ENCODE results near the gene USO1.
"Not testable (repeated sequence)": the region's sequence is repeated elsewhere in the genome, so short reads cannot be mapped to it uniquely, and the experiment has no call there.

USO1 gene, protein sequence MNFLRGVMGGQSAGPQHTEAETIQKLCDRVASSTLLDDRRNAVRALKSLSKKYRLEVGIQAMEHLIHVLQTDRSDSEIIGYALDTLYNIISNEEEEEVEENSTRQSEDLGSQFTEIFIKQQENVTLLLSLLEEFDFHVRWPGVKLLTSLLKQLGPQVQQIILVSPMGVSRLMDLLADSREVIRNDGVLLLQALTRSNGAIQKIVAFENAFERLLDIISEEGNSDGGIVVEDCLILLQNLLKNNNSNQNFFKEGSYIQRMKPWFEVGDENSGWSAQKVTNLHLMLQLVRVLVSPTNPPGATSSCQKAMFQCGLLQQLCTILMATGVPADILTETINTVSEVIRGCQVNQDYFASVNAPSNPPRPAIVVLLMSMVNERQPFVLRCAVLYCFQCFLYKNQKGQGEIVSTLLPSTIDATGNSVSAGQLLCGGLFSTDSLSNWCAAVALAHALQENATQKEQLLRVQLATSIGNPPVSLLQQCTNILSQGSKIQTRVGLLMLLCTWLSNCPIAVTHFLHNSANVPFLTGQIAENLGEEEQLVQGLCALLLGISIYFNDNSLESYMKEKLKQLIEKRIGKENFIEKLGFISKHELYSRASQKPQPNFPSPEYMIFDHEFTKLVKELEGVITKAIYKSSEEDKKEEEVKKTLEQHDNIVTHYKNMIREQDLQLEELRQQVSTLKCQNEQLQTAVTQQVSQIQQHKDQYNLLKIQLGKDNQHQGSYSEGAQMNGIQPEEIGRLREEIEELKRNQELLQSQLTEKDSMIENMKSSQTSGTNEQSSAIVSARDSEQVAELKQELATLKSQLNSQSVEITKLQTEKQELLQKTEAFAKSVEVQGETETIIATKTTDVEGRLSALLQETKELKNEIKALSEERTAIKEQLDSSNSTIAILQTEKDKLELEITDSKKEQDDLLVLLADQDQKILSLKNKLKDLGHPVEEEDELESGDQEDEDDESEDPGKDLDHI

GRCh38 chr4:75724066-75724866, at the start of gene USO1:
TSS of gene USO1 (plus strand) at chr4:75724577. CDS start at chr4:75724820, 243 bp downstream.
- DNase-seq, result peak; percentile 93

DNA sequence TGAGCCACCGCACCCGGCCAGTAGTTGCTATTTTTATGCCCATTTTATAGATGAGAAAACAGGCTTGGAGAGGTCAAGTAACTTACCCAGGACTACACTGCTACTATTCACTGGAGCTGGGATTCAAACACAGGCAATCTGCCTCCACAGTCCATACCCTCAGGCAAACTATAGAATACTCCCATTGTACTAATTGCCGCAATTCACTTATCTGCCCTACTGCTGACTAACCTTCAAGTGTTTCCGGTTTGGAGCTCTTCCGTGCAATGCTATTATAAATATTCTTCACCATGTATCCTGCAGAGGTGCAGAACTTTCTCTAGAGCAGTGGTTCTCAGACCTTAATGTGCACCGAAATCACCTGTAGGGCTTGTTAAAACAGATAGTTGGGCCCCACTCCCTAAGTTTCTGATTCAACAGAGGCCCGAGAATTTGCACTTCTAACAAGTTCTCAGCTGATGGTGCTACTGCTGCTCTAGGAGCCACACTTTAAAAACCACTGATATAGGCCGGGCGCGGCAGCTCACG, 49.3 kb upstream of the USO1 start:
- DNase-seq, result no peak

- DNase-seq, result no peak
Measured at GRCh38 chr4:75678473-75678872, 45.9 kb upstream of the USO1 start.

- no peak for DNase-seq
Measured at GRCh38 chr4:75678965-75679364, 45.4 kb upstream of the USO1 start.

GRCh38 chr4:75679876-75680575, 44.4 kb upstream of the USO1 start:
- DNase-seq, result no peak

GRCh38 chr4:75683482-75684155, 40.8 kb upstream of the USO1 start:
- DNase-seq, result no peak

- no peak for DNase-seq
Measured at GRCh38 chr4:75685546-75686189, 38.7 kb upstream of the USO1 start.

GRCh38 chr4:75686346-75686745, 38.0 kb upstream of the USO1 start:
- no peak for DNase-seq

DNA sequence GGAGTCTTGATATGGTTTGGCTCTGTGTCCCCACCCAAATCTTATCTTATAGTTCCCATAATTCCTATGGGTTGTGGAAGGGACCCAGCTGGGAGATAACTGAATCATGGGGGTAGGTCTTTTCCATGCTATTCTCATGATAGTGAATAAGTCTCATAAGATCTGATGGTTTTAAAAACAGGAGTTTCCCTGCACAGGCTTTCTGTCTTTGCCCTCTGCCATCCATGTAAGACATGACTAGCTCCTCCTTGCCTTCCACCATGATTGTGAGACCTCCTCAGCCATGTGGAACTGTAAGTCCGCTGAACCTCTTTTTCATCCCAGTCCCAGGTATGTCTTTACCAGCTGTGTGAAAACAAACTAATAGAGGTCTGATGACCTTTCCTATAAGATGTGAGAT, 37.3 kb upstream of the USO1 start:
- DNase-seq, result not testable (repeated sequence)

DNA sequence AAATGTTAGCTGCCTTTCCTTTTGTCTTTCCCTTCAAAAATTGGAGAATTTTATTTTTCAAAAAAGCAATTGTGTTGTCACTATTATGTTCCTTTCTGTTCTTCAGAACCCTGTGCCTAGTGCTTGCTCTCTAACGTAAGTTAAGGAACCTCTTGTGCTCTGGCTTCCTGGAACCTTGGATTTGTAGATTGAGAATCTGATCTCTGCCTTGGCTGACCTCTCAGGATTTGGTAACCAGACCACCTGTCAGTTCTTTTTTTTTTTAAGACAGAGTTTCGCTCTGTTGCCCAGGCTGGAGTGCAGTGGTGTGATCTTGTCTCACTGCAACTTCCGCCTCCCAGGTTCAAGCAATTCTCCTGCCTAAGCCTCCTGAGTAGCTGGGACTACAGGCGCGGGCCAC, 32.3 kb upstream of the USO1 start:
- DNase-seq, result not testable (repeated sequence)

DNA sequence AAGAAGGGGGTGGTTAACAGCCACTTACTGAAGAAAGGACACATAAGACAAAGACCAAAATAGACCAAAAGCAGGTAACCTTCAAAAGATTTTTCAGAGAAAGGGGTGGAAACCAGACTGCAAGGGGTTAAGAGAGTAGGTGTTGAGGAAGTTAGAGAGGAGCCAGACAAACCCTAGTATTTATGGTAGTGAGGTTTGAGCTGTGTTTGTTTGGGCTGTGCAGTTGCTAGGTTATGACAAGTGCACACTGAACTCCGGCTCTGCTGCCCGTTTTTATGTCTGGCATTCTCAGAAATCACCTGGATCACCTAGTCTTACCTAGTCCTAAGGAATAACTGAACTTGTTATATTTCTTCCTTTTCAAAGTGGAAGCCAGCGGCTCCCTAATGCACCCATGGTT, 28.3 kb upstream of the USO1 start:
- no peak for DNase-seq

DNA sequence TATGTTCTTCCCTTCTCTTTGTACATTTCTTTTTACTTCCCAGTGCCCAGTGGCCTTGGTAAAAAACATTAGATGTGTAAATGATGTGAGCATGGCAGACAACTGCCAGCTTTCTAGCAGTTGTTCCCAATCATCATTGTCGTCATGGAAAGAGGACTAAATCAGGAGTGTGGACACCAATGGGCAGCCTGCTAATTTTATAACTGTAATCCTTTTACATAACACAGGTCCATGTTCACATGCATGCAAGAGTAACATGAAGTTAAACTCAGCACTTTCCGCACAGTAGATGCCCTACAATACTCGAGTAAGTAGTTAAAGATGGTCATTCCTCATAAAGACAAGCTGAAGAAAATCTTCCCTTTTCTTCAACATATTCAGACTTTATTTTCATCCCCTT, 27.8 kb upstream of the USO1 start:
- no peak for DNase-seq

DNA sequence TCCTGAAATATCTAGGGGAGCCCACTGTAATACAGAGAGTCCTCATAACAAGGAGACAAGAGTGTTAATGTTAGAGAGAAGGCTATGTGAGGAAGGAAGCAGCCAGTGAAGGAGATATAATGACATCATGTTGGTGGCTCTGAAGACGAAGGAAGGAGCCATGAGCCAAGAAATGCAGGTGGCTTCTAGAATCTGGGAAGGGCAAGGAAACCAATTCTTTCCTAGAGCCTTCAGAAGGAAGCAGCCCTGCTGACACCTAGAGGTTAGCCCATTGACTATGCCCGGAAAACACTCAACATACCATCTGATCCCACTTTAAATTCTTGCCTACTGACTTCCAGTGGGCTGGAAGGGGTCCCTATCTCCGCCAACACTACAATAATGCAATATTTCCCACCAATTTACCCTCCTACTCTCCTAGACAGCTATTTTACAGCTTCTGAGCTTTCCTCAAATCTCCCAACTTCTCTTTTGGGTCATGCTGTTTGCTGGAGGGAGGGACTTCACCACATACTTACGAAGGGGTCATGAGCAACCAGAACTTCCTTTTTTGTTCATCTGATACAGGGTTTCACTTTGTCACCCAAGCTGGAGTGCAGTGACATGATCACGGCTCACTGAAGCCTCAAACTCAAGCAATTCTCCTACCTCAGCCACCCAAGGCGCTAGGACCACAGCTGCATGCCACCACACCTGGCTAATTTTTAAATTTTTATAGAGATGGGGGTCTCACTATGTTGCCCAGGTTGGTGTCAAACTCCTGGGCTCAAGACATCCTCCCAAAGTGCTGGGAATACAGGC, 26.0 kb upstream of the USO1 start:
- no peak for DNase-seq

- DNase-seq, result no peak
Measured at GRCh38 chr4:75698963-75699228, 25.5 kb upstream of the USO1 start.

DNA sequence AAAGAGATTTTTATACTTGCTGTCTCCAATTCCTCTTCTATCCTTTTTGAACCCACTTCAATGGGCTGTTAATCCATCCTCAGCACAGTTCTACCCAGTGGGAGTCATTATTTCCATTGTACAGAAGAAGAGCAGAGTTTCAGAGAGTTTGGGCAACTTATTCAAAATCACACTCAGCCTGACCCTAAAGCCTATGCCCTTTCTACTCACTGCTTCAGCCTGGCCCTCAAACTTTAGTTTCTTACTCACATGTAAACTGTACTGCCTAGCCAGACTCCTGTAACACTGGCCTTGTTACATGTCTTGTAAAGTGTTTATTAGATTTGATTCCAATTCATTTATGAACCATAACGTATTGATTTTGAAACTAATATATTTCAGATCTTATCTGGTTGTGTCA, 25.1 kb upstream of the USO1 start:
- no peak for DNase-seq

DNA sequence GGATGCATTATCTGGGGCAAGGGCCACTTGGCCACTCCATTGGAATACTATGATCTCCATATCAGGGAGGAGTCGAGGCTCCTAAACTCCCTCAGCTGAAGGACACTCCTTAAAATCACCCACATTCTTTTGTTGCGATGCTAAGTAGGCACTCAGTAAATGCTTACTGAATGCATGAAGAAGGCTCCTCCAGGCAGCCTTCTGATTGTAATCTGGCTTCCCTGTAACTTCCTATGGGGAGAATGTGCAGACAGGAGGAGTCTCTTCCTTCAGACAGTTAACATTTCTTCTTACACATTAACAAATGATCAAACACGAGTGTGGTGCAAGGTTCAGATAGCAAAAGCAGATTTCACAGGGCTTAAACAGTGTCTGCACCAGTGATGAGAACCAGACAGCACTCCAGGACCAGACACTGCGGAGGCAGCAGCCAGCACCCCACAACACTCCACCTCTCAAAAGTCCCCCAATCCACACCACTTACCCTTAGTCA, 21.4 kb upstream of the USO1 start:
- no peak for DNase-seq

DNA sequence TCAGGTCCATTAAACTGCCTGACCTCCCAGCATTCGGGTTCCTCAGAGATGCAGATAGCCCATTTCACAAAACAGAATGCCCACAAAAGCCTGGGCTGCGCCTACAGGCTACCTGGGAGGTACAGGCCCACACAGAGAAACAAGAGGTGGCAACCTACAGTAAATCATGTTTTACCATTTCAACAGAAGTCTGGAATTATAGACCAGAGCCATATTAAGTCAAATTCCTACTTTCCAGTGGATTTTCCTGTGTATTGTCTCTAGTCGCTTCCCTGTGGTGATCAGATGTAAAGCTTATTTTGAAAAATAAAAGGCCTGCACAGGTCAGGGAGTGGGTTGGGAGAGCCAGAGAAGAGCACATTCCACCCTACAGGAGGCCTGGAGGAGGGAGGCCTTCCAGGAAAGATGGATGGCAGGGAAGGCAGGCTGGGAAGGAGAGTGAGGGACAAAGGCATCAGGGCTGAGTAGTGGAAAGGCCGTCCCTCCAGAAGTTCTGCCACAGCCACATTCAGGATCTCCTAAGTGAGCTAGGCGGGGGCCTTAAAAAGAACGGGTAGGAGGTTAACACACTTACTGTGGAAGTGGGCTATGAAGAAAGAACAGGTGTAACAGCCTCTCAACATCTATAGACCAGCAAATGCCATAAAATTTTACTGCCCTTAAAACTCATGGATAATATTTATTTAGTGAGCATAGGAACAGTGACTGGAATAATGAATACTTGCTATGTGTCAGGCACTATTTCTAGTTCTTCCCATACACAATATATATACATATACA, 19.0 kb upstream of the USO1 start:
- no peak for DNase-seq

- DNase-seq, result no peak
Measured at GRCh38 chr4:75708218-75708691, 16.1 kb upstream of the USO1 start.

GRCh38 chr4:75710246-75710645, 14.1 kb upstream of the USO1 start:
- no peak for DNase-seq
